ENCODE results near the gene SNX10.

SNX10 gene

DNA sequence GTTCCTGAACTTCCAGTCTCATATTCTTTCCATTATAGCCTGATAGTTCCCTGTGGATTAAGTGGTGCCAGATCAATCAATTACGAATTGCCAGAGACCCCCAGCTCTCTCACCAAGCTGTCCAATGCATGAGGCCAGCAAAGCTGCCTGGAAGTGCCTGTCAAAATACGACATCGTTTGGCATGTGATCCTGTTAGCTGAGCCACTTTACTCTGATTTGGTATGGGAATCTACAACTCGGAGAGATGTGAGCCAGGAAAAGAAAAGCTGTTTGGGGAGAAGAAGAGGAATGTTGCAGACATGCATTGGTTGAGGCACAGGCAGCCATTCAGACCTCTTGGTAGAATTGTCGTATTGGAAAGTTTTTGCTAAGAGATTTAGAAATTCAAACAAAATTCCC, 3.9 kb downstream of the SNX10 start:
- FAIRE-seq (no peak), DNase-seq (ENCODE audit: insufficient read length, low spot score) (no peak)

DNA sequence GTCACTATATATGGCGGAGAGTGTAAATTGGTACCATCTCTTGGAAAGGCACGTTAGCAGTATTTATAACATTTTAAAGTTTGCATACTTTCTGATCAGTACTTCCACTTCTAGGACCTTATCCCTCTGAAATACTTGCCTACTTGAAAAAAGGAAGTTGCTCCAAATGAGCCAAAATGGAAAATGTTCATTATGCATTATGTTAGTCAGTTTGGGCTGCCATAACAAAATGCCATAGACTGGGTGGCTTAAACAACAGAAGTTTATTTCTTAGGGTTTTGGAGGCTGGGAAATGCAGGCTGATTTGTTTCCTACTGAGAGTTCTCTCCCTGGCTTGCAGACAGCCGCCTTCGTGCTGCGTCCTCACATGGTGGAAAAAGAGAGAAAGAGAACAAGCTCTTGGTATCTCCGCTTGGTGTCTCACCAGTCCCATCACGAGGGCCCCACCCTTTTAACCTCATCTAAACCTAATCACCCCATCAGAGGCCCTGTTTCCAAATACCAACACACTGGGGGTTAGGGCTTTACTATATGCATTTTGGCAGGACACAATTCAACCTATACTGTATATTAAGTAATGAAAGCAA, 6.9 kb downstream of the SNX10 start:
- DNase-seq (ENCODE audit: insufficient read length, low spot score) (no peak), FAIRE-seq (no peak)

DNA sequence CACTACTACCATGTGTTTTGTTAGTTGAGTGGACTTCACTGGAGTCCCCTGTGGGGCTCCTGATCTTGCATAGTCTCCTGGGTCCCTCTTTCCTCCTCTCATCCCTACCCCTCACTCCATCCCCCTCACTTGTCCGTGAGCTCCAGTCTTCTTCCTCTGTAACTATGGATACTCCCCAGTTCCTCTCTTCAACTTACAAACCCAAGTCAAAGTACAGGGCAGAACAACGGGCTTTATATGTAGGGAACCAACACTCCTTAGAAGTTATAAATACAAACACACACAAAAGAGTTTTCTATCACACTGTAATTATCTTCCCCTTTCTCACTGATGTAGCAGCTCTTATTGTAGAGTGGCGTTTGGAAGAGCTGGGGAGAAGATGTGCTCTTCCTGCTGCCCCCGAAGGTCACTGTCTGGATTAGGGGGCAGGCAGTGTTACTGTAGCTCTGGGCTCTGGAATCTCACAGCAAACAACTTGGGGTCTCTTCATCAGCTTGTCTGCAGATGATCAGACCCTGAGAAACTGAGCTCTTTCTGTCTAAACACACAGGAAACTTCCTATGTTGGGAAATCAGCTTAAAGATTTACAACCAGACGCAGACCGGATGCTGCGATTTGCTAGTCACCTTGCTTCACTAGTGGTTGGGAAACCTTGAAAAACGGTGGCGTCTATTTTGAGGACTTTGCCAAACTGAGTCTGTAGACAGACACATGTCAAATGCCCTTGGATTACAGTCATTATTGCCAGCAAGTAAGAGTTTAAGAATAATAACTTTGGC, 13.6 kb downstream of the SNX10 start:
- no peak for DNase-seq (ENCODE audit: insufficient read length, low spot score)
- no peak for FAIRE-seq

DNA sequence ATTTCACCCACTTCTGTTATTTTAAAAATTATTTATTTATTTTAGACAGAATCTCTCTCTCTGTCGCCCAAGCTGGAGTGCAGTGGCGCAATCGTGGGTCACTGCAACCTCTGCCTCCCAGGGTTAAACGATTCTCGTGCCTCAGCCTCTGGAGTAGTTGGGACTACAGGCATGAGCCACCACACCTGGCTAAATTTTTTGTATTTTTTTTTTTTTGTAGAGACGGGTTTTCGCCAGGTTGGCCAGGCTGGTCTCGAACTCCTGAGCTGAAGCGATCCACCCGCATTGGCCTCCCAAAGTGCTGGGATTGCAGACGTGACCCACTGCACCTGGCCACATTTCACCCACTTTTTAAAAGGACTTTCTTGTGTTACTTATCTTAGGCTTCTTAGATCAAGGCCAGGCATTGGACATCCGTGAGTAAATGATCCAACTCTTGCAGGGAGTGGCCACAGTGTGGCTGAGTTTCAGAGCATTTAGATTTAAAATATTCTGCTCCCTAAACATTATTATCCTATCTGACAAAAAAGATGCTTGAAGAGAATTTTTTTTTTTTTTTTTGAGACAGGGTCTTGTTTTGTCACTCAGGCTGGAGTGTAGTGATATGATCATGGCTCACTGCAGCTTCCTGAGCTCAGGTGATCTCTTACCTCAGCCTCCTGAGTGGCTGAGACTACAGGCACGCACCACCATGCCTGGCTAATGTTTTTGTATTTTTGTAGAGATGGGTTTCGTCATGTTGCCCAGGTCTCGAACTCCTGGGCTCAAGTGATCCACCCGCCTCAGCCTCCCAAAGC, 14.4 kb downstream of the SNX10 start:
- DNase-seq (ENCODE audit: insufficient read length, low spot score) (no peak), FAIRE-seq (no peak)

DNA sequence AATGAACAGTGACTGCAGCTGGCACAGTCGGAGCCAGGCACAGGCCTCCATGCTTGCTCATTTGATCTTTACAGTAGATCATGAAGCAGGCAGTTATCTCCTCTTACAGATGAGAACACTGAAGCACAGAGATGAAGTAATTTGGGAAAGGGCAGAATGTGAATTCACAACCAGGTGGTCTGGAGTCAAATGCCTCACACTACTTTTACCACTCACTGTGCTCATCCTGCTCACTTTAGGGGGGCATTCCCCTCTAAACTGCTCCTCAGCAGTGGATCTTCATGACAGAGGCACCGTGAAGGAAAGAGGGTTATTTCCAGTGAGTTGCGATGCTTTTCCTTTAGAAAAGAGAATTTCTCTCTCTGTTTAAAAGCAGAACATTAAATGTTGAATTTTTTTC, 15.1 kb downstream of the SNX10 start:
- no peak for DNase-seq (ENCODE audit: insufficient read length, low spot score)
- FAIRE-seq, result no peak

DNA sequence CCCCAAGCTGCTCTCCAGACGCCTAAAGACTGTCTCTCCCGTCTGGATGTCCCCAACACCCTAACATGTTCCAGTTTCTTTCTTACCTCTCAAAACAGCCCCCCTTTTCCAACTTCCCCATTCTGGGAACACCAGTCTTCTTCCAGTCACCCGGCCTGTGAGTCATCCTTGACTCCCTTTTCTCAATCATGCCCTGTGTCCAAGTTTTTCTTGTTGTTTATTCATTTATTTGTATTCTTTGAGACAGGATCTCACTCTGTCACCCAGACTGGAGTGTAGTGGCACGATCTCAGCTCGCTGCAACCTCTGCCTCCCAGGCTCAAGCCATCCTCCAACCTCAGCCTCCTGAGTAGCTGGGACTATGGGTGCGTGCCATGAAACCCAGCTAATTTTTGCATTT, 15.6 kb downstream of the SNX10 start:
- DNase-seq (ENCODE audit: insufficient read length, low spot score), result peak; percentile 32

DNA sequence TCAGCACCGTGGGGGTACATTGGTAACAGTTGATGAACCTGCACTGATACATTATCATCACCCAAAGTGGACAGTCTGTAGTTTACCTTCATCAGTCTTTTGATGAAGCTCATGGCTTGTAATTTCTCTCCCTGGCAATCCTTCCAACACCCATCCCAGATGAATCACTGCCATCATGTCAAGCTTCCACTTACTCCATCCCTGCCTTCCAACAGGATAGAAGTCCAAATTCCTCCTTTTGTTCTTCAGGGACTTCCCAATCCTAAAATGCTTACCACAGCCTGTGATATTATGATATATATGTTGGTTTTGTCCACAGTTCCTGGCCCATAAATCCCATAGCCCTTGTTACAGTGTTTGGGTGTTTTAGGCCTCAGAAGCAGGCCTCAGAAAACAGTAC, 16.1 kb downstream of the SNX10 start:
- no peak for DNase-seq (ENCODE audit: insufficient read length, low spot score)
- FAIRE-seq, result no peak

More for the DNA sequence above, 15.6 kb downstream of the SNX10 start:
- no peak for FAIRE-seq

DNA sequence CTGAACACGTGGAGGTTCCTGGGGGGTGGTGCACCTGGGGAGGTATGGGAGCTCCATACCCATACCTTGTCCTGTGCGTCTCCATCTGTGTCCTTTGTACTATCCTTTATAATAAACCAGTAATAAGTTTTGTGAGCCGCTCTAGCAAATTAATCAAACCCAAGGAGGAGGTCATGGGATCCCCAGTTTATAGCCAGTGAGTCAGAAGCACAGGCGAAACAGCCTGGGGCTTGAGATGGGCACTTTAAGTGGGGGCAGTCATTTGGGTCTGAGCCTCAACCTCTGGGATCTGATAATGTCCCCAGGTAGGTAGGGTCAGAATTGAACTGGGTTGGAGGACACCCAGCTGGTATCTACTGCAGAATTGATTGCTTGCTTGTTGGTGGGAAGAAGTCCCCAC, 16.9 kb downstream of the SNX10 start:
- no peak for DNase-seq (ENCODE audit: insufficient read length, low spot score)
- no peak for FAIRE-seq

DNA sequence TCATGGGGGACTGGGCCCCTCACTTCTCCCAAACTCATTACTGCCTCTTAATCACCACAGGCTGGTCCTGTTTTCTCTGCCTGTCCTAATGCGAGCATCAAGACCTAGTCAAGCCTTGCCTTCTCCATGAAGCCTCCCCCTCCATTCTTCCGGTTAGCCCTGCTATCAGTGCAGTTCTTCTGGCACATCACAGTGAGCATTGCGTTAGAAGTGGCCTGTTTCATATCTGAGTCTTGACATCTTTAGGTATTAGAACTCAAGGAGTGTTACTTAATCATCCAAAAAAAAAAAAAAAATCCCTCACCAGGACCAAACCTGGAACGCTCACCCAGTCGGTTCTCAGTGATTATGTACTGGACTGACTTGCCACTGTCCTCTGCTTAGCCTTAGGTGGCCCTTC, 17.4 kb downstream of the SNX10 start:
- DNase-seq (ENCODE audit: insufficient read length, low spot score) (no peak), FAIRE-seq (no peak)

DNA sequence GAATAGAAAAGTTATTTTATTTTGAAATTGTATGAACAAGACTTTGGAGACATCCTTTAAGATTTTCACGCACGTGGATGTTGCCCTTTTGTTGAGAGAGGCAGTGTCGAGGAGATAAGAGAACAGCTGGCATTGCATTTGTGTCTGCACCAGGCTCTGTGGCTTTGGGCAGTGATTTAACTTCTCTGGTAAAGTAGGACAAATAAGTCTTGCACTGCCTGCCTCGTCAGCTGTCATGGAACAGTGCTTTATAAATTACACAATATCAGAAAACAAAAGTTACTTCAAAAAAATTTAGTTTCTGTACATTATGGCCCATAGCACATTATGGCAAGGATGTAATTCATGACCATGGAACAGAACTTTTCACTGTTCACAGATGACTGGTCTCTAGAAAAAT, 20.1 kb downstream of the SNX10 start:
- FAIRE-seq (no peak), DNase-seq (ENCODE audit: insufficient read length, low spot score) (no peak)

DNA sequence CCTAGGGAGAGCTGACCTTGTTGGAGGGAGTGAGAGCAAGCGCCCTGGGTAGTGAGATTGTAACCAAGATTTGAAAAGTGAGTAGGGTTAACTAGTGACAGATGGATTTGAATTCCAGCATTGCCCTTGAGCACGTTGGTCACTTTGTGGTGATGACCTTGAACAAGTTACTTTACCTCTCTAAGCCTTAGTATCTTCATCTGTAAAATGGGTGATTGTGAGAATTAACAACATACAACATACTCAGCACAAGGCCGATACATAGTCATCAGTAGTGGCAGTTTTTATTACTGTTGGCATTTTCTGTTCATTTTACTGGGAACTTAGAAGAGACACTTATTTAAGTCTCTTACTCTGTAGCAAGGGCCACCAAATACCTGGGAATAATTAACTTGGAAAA, 25.5 kb downstream of the SNX10 start:
- DNase-seq (ENCODE audit: insufficient read length, low spot score), result no peak
- FAIRE-seq, result no peak

DNA sequence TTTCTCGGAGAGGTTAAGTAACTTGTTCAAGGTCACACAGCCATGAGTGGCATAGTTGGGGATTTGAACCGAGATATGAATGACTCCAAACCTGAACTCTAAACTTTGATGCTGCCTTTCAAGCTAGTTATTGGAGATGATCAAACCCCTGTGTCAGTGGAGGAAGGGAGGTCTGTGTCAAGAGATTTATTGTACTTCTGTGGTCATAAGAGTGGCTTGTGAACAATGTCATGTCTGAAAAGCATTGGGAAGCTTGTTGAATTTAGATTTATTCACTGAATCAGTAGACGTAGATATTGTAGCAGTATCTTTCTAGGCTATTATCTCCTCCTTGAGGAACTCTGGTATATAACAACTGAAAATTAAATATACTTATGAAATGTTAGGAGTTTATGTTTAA, 27.3 kb downstream of the SNX10 start:
- no peak for DNase-seq (ENCODE audit: insufficient read length, low spot score)
- no peak for FAIRE-seq

DNA sequence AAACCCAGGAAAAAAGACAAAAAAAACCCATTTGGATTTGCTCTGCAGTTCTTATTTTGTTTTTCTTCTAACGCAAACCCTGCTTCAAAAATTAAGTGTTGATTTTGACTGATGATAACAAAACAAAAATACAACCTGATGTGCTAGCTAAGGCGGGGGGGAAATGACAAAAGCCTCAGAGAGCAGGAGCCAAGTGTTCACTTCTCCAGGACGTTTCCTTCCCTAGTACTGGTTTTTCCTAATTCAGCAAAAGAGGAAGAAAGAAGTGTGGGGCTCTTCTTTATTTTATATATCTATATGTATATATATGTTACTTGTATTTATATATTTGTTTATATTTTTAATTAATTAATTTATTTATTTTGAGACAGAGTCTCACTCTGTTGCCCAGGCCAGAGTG, 28.0 kb downstream of the SNX10 start:
- FAIRE-seq (no peak), DNase-seq (ENCODE audit: insufficient read length, low spot score) (no peak)

DNA sequence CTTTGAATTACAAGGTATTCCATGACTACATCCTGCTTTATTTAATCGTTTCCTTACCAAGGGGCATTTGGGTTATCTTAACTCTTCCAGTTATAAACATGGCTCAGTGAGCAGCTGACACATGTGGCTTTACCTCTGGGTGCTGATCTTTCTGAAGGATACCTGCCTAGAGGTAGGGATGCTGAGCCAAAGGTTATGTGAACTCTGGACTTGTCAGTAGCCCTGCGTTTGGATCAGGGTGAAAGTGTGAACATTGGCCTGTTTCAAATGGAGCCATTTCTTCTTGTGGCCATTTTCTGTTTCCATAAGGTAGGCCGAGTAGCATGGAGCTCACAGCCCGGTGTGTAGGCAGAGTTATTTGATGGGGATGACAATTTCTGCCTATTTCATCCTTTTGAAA, 29.2 kb downstream of the SNX10 start:
- FAIRE-seq (no peak), DNase-seq (ENCODE audit: insufficient read length, low spot score) (no peak)

DNA sequence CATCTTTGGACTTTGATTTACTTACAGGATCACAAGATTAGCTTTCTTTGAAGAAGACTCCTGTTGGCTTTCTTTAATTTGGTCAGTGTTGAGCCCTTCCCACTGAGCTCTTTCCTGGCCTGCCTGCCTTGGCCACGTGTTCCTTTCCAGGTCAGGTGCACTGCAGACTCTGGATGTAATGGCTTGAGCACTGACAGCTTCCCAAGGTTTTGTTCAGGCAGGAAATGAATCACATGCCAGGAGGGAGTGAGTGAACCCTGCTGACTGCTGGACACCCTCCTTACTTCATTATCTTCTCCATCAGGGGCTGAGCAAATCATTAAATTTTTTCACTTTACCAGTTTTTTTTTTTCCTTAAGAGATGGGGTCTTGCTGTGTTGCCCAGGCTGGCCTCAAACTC, 29.8 kb downstream of the SNX10 start:
- FAIRE-seq (no peak), DNase-seq (ENCODE audit: insufficient read length, low spot score) (peak; percentile 25)

DNA sequence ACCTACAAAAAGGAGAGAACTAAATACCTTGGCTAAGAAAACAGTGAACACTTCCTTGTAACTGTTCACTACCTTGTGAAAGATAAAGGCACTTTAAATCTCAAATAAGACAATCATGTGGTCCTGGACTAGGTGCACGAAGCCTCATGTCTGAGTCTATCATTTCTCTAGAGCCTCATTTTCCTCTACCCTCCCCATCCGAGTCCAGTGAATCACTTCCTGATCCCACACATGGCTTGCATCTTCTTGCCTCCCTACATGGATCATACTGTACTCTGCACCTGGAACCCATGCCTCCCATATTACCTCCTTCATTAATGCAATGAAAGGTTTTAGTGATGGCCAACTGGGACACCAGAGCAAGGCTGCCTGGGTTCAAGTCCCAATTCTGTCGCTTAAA, 34.5 kb downstream of the SNX10 start:
- DNase-seq (ENCODE audit: insufficient read length, low spot score), result no peak
- no peak for FAIRE-seq

DNA sequence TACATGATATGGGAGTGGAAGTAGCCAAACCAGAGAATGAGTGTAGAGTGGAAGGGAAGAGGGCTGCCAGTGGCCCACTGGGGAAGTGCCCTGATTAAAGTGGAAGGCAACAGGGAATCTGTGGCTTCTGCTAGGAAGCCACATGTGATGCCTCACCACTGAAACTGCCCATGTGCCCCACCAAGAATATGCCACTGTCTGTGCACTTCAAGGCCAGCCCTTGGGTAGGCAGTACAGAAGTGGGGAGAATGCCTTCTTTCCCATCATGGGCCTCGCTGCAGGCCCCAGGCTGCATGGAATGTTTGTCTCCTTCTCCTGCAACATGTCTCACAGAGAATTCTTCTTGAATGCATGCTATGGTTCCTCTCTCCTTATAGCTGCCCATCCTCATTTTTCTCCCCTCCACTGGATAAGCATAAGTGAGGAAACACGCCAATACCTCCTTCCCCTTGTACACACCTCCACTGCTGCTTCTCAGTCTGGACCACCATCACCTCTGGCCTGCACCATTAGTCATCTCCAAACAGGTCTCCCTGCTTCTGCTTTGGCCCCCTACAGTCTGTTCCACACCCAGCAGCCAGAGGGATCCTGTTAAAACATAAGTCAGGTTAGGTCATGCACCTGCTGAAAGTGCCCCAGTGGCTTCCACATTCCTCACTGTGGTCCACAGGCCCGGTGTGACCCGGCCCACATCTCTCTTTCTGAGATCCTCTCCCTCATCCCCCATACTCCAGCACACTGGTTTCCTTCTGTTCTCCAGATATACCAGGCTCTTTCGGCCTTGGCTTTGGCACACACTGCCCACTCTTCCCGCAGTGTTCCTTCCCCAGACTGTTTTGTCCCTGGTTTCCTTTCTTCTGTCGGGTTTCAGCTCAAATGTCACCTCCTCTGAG, 37.1 kb downstream of the SNX10 start:
- FAIRE-seq, result no peak
- DNase-seq (ENCODE audit: insufficient read length, low spot score), result no peak

DNA sequence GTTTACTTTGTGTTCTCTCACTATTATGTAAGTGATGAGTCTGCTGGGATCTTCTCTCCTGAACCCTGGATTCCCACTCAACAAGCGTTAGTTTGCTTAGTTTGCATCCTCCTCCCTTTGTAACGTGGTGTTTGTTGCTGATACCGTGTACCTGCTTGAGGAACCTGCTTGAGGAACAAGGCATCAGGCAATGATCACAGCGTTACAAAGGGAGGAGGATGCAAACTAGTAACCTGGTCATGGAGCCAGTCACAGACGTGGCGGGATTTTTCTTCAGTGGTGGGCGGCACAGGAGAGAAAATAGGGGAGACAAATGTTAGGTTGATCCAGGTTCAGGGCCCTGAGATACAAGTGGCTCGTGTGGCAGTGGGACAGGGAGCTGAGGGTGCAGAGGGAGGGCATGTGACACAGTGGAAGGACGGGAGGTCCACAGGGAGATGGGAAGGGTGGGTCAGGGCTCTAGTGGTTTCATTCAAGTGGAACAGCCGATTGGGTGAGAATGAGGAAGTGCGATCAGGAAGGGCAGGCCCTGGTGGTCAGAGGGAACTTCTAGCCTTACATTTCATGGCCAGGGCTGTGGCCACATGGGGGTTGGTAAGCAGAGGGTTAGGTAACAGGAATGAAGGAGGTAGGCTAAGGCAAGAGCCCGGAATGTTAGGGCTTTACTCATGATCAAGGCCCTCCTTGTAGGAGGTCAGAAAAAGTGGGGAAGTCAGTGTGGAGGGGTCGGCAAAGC, 38.0 kb downstream of the SNX10 start:
- no peak for FAIRE-seq
- no peak for DNase-seq (ENCODE audit: insufficient read length, low spot score)

DNA sequence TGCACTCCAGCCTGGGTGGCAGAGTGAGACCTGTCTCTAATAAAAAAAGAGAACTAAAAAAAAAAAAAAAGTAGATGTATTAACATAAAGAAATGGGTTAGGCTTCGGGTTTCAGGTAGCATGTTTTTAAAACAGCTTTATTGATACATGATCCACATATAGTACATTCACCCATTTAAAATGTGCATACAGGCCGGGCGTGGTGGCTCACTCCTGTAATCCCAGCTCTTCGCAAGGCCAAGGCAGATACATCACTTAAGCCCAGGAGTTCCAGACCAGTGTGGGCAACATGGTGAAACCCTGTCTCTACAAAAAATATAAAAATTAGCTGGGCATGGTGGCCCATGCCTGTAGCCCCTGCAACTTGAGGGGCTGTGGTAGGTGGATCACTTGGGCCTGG, 39.5 kb downstream of the SNX10 start:
- FAIRE-seq (no peak), DNase-seq (ENCODE audit: insufficient read length, low spot score) (no peak)

DNA sequence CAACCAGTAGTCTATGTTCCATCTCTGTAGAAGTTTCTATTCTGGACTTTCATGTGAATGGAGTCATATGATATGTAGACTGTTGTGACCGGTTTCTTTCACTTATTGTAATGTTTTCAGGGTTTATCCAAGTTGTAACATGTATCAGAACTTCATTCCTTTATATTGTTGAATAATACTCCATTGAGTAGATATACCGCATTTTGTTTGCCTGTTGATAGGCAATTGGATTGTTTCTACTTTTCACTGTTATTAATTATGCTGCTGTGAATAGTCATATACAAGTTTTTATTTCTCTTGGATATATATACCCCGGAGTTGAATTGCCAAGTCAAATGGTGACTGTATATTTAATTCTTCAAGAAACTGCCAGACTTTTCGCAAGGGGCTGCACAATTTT, 40.1 kb downstream of the SNX10 start:
- FAIRE-seq, result no peak
- DNase-seq (ENCODE audit: insufficient read length, low spot score), result no peak
